ENCODE results near the gene POMC.
"Not testable (repeated sequence)": the region's sequence is repeated elsewhere in the genome, so short reads cannot be mapped to it uniquely, and the experiment has no call there.

Gene POMC

GRCh38 chr2:25131567-25132298, 36.6 kb downstream of the POMC start:
- peak; percentile 10 to 19 for DNase-seq

GRCh38 chr2:25131253-25131566, 37.2 kb downstream of the POMC start:
- DNase-seq = no peak

GRCh38 chr2:25129901-25130520, 38.4 kb downstream of the POMC start:
- no peak for DNase-seq

- no peak for DNase-seq
Observed at GRCh38 chr2:25127646-25128045, 40.7 kb downstream of the POMC start.

- DNase-seq = not testable (repeated sequence)
Observed at GRCh38 chr2:25127071-25127470, 41.3 kb downstream of the POMC start.

GRCh38 chr2:25125976-25126375, 42.4 kb downstream of the POMC start:
- DNase-seq = no peak

GRCh38 chr2:25125189-25125588, 43.2 kb downstream of the POMC start:
- DNase-seq = no peak

GRCh38 chr2:25123682-25124081, 44.7 kb downstream of the POMC start:
- no peak for DNase-seq

- DNase-seq = no peak
Observed at GRCh38 chr2:25122367-25122766, 46.0 kb downstream of the POMC start.

- DNase-seq = no peak
Observed at GRCh38 chr2:25119263-25119662, 49.1 kb downstream of the POMC start.

- DNase-seq = no peak
Observed at GRCh38 chr2:25116956-25117355, 51.4 kb downstream of the POMC start.

- DNase-seq = no peak
Observed at GRCh38 chr2:25115902-25116301, 52.5 kb downstream of the POMC start.

GRCh38 chr2:25115249-25115883, 53.0 kb downstream of the POMC start:
- DNase-seq = no peak

GRCh38 chr2:25112113-25112512, 56.3 kb downstream of the POMC start:
- no peak for DNase-seq
